GM20000 (cell line): ENCODE results near the gene GATA1.

ENCODE experiments used
- DNase-seq: peaks from one replicate; pipeline ENCODE4 v3.0.0; 2012; ENCODE audit warnings: low spot score
- TF ChIP-seq, protein P1 (sequence below): IDR thresholded peaks from 2 replicates; pipeline ENCODE4 v1.5.1; 2012; ENCODE audit warnings: mild to moderate bottlenecking, control low read depth; ENCODE audit errors: extremely low read depth, missing control alignments

GATA1 gene

DNA sequence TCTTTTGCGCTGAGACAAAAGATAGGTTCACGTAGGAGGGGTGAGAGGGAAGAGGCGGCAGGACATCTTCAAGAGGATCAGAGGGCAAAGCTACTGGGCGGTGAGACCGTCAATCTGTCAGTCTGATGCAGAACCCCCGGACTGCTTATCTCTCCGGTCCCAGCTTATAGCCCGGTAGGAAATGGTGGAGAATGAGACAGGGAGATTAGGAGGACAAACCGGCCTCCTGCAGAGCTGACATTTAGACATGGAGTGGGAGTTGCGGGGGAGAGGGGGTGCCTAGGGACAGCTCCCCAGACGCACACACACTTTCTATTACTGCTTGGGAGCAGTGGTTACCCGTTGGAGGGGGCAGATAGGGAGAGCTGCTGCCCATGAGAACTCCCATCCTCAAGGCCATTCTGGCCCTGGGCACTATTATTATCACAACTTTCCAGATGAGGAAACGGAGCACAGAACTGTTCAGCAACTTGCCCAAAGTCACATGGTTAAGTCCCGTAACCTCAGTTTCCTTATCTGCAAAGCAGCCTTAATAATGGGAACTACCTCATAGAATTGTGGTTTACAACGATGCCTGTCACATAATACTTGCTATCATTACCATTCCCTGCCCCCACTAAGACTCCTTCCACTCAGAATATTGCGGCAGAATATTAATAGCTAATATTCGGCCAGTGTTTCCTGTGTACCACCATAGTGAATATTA lies 14.3 kb downstream of the GATA1 start:
- TF ChIP-seq, protein P1, sequence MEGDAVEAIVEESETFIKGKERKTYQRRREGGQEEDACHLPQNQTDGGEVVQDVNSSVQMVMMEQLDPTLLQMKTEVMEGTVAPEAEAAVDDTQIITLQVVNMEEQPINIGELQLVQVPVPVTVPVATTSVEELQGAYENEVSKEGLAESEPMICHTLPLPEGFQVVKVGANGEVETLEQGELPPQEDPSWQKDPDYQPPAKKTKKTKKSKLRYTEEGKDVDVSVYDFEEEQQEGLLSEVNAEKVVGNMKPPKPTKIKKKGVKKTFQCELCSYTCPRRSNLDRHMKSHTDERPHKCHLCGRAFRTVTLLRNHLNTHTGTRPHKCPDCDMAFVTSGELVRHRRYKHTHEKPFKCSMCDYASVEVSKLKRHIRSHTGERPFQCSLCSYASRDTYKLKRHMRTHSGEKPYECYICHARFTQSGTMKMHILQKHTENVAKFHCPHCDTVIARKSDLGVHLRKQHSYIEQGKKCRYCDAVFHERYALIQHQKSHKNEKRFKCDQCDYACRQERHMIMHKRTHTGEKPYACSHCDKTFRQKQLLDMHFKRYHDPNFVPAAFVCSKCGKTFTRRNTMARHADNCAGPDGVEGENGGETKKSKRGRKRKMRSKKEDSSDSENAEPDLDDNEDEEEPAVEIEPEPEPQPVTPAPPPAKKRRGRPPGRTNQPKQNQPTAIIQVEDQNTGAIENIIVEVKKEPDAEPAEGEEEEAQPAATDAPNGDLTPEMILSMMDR = no peak
- DNase-seq = no peak

DNA sequence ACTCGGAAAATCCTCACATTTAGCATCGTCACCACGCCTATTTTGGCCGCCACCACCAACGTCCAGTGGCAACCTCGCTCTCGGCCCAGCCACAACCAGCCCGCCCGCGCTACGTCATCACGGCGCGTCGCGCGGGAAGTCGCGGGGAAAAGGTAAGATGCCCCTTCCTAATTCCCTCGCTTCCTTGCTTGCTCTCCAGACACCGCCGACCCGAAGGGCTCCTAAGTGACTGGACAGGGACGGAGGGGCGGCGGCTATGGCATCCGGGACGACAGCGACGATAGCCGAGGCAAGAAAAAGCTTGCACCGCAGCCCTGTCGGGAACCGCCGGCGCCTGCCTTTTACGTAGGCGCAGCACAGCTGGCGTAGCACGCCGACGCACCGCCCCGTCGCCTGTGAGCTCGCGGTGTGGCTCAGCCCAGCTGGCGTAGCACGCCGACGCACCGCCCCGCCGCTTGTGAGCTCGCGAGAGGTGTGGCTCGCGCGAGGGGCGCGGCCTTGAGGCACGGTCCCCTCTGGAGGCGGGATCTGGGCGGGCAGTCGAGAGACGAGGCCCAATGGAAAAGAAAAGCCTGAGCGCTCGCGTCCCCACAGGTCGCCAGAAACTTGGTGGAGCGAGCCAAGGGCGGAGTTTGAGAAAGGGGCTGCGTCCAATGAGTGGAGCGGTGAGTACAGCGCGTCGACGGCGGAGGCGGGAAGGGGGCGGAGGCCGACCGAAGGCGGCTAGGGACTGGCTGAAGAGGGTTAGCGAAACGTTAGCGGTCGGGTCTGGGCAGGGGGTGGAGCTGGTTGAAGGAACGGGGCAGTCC lies 15.1 kb downstream of the GATA1 start, which contains the start of gene HDAC6:
TSS of gene HDAC6 (plus strand) at position 788 of the 809 bp plus-strand sequence. CDS start 626 bp downstream, outside the sequence.
- TF ChIP-seq, protein P1 = no peak
- DNase-seq = peak; percentile 90

DNA sequence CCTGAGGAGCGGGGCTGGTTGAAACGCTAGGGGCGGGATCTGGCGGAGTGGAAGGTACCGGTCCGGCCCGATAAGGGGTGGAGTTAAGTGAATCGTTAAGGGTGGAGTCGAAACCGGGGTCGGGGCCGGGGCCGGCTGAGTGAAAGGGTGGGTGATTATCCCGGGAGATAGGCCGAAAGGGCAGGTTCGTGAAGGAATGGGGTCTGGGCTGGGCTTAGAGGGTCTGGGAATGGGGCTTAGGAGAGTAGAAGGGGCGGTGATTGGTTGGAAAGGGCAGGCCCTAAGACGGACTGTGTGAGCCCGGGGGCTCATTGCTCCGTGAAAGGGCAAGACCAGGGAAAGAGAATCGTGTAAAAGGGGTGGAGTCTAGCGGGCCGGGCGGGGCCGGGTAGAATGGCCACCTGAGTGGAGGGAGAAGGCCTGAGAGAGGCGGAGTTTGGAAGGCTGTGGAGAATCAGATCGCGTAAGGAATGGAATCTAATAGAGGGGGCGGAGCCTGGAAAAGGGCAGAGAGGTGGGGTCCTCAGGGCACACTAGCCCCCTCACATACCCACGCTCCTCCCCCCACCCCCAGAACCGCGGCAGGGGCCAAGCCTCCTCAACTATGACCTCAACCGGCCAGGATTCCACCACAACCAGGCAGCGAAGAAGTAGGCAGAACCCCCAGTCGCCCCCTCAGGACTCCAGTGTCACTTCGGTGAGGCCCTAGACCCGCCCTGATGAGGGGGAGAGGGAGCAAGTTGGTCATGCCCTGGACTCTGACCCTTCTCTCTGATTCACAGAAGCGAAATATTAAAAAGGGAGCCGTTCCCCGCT lies 15.9 kb downstream of the GATA1 start:
- peak; percentile 72 for DNase-seq
- TF ChIP-seq, protein P1 = no peak

DNA sequence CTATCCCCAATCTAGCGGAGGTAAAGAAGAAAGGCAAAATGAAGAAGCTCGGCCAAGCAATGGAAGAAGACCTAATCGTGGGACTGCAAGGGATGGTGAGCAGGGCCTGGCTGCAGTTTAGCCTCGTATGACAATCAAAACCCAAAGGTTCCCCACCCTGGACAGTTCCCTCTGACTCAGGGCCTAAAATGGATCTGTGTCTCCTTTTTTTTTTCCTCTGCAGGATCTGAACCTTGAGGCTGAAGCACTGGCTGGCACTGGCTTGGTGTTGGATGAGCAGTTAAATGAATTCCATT lies 16.5 kb downstream of the GATA1 start:
- DNase-seq = no peak
- TF ChIP-seq, protein P1 = no peak

DNA sequence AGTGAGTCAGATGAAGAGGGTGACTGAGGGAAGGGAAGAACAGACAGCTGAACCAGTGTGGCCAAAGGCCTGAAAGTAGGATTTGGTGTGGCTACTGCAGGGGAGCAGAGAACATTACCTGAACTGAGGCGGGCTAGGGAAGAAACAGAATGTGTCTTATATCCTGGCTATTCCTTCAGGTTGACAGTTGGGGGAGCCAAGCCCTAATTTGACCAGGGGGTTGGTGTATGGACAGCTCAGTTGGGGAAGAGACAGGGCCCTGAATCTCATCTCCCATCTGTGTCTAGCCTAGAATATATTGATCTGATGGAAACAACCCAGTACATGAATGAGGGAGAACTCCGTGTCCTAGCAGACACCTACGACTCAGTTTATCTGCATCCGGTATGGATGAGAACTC lies 19.7 kb downstream of the GATA1 start:
- DNase-seq = no peak
- TF ChIP-seq, protein P1 = no peak

DNA sequence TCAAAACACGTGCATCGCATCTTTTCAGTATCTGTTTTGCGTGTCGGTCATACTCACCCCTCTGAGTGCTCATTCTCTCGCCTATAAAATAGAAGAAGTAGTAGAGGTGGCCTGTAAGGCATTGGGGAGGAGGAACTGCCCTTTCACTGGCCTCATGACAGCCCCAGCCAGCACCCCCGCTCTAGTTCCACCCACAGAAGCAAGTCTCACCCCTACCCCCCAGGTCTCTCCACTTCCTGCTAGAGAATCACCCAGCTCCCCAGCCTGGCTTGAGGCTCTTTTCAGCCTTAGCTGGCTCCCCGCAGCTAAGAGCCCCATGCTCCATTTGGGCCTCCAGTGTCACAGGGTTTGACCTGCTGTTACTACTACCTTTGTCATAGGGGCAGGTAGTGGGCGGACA lies 27.3 kb downstream of the GATA1 start:
- DNase-seq = no peak
- TF ChIP-seq, protein P1 = no peak
